ENCODE measurements around the gene SPESP1. TPM values are rescaled to one million over a fixed set of nuclear protein-coding genes. Genes with fewer than 3 reads are reported as not detected.

Gene SPESP1
- total RNA-seq, 1 donor from 2014 or later: not detected

DNA sequence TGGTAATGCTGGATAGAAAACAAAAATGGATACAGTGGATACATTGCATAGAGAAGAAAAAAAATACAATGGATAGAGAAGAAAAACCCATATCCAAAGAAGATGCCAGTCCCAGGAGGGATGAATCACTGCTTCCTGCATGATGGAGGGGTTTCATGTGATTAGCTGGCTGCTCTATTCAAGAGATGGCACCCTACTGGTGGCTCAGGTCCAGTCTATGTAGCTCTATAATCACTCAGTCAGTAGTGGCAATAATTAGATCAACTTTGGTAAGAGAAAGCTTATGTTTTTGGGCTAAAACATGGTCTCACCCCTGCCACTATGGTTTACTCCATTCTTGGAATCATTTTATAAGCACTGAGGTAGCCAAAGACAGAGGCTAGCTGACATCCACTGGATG, 50.5 kb downstream of the SPESP1 start:
- H3K9me3 Mint-ChIP-seq (ENCODE audit: low read depth): peaks cover 12% of the 10 kb centered on the region
- H3K36me3 Mint-ChIP-seq (ENCODE audit: low read depth): peaks cover 5% of the 10 kb centered on the region
- H3K27me3 Mint-ChIP-seq (ENCODE audit: low read depth): peaks cover 29% of the 10 kb centered on the region
- TF ChIP-seq, protein P1, sequence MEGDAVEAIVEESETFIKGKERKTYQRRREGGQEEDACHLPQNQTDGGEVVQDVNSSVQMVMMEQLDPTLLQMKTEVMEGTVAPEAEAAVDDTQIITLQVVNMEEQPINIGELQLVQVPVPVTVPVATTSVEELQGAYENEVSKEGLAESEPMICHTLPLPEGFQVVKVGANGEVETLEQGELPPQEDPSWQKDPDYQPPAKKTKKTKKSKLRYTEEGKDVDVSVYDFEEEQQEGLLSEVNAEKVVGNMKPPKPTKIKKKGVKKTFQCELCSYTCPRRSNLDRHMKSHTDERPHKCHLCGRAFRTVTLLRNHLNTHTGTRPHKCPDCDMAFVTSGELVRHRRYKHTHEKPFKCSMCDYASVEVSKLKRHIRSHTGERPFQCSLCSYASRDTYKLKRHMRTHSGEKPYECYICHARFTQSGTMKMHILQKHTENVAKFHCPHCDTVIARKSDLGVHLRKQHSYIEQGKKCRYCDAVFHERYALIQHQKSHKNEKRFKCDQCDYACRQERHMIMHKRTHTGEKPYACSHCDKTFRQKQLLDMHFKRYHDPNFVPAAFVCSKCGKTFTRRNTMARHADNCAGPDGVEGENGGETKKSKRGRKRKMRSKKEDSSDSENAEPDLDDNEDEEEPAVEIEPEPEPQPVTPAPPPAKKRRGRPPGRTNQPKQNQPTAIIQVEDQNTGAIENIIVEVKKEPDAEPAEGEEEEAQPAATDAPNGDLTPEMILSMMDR (IDR thresholded peaks at IDR 0.05): no peak
- no peak overlapping the region for H3K4me3 Mint-ChIP-seq (ENCODE audit: unreplicated experiment)
- DNase-seq (ENCODE audit: low spot score): no peak
- H3K4me1 Mint-ChIP-seq (ENCODE audit: low read depth): no peaks in the 10 kb centered on the region
- no peak overlapping the region for H3K27ac Mint-ChIP-seq (ENCODE audit: unreplicated experiment)

DNA sequence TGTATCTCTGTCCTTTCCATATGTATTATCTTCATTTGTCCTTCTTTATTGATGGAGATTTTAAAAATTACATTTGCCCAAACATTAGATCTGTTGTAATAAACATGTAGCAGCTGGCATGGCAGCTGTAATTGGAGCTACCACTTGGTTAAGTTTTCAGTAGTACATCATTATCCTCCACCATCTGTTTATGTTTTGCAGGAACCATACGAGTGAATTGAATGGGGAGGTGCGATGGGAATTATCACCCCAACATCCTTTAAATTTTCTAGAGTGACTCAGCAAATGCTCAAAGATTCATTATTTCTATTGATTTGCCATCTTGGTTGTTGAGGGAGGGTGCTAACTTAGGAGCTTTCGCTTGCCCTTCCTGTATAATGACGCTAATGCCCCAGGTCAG, 51.6 kb downstream of the SPESP1 start:
- TF ChIP-seq, protein P1 (IDR thresholded peaks at IDR 0.05): no peak
- H3K9me3 Mint-ChIP-seq (ENCODE audit: low read depth): peaks cover 8% of the 10 kb centered on the region
- DNase-seq (ENCODE audit: low spot score): no peak
- H3K36me3 Mint-ChIP-seq (ENCODE audit: low read depth): peaks cover 5% of the 10 kb centered on the region
- H3K27ac Mint-ChIP-seq (ENCODE audit: unreplicated experiment): no peak overlapping the region
- H3K27me3 Mint-ChIP-seq (ENCODE audit: low read depth): peaks cover 33% of the 10 kb centered on the region
- H3K4me3 Mint-ChIP-seq (ENCODE audit: unreplicated experiment): no peak overlapping the region
- H3K4me1 Mint-ChIP-seq (ENCODE audit: low read depth): no peaks in the 10 kb centered on the region

DNA sequence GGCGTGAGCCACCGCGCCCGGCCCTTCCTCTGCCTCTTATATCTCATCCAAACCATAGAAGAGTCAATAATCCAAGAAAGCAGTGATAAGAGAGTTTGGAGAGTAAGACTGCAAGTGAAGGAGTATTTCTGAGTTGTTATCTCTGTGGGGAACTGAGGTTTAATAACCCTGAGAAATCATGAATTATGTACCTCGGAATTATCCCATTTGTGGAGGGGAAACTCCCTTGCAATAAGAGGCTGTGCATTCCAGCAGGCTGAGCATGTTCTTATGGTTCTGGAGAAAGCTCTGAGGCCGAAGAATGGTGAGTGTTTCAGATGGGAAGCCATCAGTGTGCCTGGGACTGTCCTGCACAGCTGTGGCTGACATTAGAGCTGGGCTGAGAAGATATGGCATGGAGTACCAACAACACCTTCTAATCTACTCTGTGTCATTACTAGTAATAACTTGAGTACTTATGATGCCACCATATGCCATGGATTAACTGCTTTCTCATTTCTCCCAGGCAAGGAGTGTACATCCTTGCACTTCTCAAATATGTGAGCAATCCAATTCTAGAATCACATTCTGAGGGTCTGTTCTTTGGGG, 52.7 kb downstream of the SPESP1 start:
- Mint-ChIP-seq H3K4me3 (ENCODE audit: unreplicated experiment) (no peak overlapping the region), H3K9me3 (ENCODE audit: low read depth) (no peaks in the 10 kb centered on the region), H3K27me3 (ENCODE audit: low read depth) (peaks cover 34% of the 10 kb centered on the region), H3K4me1 (ENCODE audit: low read depth) (no peaks in the 10 kb centered on the region), H3K27ac (ENCODE audit: unreplicated experiment) (no peak overlapping the region), H3K36me3 (ENCODE audit: low read depth) (no peaks in the 10 kb centered on the region)
- DNase-seq (ENCODE audit: low spot score): no peak
- TF ChIP-seq, protein P1 (IDR thresholded peaks at IDR 0.05): no peak

DNA sequence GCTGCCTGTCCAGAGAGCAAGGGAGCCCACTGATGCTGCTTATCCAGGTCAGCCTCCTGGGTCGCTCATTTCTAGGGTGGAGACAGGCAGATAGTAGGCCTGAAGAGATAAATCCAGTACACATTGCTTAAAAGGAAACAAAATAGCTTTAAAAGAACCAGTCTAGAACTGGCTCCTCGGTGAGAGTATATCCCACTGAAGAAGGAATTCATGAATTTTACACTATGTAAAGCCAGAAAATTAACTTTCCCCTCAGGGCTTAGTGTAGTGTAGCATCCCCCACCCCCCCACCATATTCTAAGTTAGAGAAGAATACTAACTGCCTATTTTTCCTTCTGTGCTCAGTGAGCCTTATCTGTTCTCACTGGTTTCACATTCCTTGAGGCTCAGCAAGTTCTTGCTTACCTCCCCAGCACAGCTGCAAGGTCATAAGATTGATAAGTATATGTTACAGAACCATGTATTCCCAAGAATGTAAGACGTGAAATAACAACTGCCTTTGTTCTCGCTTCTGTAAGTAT, 53.7 kb downstream of the SPESP1 start:
- no peaks in the 10 kb centered on the region for H3K4me1 Mint-ChIP-seq (ENCODE audit: low read depth)
- H3K9me3 Mint-ChIP-seq (ENCODE audit: low read depth): no peaks in the 10 kb centered on the region
- H3K27ac Mint-ChIP-seq (ENCODE audit: unreplicated experiment): no peak overlapping the region
- peaks cover 1% of the 10 kb centered on the region for H3K36me3 Mint-ChIP-seq (ENCODE audit: low read depth)
- TF ChIP-seq, protein P1 (IDR thresholded peaks at IDR 0.05): no peak
- H3K4me3 Mint-ChIP-seq (ENCODE audit: unreplicated experiment): no peak overlapping the region
- no peak for DNase-seq (ENCODE audit: low spot score)
- peaks cover 36% of the 10 kb centered on the region for H3K27me3 Mint-ChIP-seq (ENCODE audit: low read depth)

DNA sequence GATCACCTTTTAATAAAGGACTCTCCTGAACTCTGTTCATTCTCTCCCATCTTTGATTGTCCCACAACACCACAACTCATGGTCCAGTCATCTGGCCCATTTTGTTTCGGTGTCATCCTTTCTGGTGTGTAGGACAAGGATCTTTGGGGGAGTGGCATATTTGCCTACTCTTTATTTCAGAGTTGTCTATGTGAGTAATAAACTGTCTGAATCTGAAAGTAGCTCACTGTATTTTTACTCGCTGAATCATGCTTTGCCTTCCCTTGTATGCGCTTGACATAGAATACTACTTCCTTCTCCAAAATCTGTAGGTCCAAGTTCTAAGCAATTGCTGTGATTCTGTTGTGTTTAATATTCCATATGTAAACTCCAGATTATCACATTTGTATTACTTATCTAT, 54.3 kb downstream of the SPESP1 start:
- Mint-ChIP-seq H3K4me1 (ENCODE audit: low read depth) (no peaks in the 10 kb centered on the region), H3K27me3 (ENCODE audit: low read depth) (peaks cover 30% of the 10 kb centered on the region), H3K27ac (ENCODE audit: unreplicated experiment) (no peak overlapping the region), H3K4me3 (ENCODE audit: unreplicated experiment) (no peak overlapping the region), H3K9me3 (ENCODE audit: low read depth) (no peaks in the 10 kb centered on the region), H3K36me3 (ENCODE audit: low read depth) (peaks cover 1% of the 10 kb centered on the region)
- TF ChIP-seq, protein P1 (IDR thresholded peaks at IDR 0.05): no peak
- DNase-seq (ENCODE audit: low spot score): no peak
